NCI-H1436 treated with DMSO at 0.1 percent for 48 hours (cell line): Measurements from ENCODE around the gene POLA1.

Experiments
- DNase-seq: peaks from one replicate; lab custom pipeline; 2025; lab: John Stamatoyannopoulos, UW

The POLA1 gene

DNA sequence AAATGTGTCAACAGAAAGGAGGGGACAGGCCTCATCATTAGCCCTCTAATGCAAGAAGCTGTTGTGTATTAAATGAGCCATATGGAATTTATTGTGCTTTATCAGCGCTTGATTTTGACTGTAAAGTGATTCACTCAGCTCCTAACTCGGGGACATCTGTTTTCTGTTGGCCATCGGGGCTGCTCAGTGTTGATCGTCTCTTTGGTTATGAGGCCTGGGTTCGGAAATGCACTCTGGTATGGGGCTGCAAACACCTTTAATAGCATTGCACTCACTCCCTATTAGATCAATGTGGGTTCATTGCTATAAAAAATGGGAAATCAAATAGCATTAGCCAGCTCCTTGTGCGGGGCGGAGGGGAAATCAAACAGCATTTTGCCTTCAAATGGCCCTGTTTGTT lies 315.7 kb downstream of the POLA1 start:
- DNase-seq: no peak

GRCh38 chrX:25010784-25011588 lies 317.3 kb downstream of the POLA1 start:
- no peak for DNase-seq

DNA sequence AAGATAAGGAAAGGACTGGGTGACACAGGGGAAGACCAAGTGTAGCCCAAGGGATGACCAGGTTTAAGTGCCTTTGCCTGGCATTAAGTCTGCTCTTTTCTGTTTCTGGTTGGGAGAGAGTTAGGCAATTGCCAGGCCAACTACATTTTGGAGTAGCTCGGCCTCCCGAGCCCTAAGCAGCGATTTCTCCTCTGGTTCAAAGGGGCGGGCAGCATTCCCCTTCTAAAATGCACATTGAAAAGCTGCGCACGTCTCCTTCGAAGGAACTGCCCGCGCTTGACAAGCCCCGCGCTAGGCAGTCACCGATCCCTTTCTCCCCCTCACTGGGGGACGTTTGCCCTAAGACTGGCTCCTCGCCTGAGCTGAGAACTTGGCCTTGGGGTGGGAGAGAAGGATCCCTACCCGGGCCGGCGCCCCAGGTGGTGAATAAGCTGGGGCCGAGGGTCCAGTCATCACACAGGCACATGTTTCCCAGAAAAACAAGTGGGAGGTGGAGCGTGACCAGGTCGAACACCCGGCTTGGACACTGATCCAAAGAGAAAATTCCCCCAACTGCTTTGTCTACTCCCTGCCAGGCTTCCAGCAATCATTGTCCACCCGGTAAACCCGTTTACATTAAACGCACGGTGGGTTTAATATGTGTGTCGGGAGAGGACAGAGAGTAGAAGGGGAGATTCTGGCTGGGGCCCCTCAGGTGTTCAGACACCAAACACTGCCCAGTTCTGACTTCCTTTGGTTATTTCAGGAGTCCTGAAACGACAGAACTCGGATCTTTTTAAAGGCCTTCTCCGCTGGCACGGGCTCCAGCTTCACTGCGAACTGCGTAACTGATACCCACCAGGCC lies 318.1 kb downstream of the POLA1 start:
- DNase-seq: no peak

GRCh38 chrX:25012433-25012735 lies 318.7 kb downstream of the POLA1 start:
- no peak for DNase-seq

GRCh38 chrX:25012793-25013631 lies 319.3 kb downstream of the POLA1 start:
- DNase-seq: no peak

GRCh38 chrX:25013632-25014365 lies 320.1 kb downstream of the POLA1 start:
- no peak for DNase-seq

DNA sequence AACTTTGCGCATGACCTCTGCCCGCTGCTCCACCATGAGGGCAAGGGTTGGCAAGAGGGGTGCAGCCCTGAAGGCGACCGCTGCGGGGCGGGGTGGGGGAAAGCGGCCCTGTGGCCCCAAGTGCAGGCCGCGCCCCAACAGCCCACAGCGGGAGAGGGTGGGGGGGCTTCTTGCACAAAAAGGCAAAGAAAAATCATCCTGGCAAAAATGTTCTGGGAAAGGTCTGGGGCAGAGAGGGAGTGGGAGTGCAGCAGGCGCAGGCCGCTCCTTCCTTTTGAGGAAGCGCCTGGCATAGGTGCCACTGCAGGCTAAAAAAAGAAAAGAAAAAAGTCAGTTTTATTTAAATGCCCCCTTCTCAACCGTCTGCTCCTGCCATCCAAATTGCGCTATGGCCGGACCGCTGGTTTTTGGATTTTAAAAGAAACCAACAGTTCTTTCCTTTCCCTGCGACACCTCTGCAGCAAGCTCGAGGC lies 320.7 kb downstream of the POLA1 start:
- DNase-seq: no peak

- DNase-seq: no peak
Measured at GRCh38 chrX:25015486-25016360, 322.0 kb downstream of the POLA1 start, which contains the start of gene ARX. Gene ARX, minus strand, starts transcription at chrX:25015965. Its CDS starts 228 bp downstream, at chrX:25015737.

- DNase-seq: no peak
Measured at GRCh38 chrX:25016361-25016671, 322.6 kb downstream of the POLA1 start.

- DNase-seq: no peak
Measured at GRCh38 chrX:25016938-25017598, 323.4 kb downstream of the POLA1 start.

DNA sequence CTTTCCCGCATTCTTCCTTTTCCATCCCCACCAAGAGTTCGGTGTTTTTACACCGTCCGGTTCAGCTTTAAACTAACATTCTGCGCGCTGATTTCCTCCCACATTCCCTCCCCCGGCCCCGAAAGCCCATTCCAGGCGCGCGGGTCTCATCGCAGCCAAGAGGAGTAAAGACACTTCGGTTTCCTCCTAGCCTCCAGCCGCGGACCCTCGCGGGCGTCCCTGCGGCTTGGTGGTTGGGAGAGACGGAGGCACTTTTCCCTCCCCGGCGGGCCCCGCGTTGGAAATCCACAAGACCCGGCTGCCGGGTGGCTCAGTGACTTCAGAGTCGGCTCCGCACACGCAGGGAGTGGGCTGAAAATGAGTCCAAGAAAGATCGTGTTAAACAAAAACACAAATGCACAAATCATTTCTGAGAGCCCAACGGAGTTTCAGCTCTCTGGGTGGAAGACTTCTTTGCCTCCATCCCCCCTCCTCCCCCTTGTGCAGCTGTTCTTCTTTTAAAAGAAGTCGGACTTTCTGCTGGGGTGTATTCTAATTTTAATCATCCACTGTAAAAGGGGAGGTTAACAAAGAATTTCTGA lies 324.0 kb downstream of the POLA1 start:
- no peak for DNase-seq

DNA sequence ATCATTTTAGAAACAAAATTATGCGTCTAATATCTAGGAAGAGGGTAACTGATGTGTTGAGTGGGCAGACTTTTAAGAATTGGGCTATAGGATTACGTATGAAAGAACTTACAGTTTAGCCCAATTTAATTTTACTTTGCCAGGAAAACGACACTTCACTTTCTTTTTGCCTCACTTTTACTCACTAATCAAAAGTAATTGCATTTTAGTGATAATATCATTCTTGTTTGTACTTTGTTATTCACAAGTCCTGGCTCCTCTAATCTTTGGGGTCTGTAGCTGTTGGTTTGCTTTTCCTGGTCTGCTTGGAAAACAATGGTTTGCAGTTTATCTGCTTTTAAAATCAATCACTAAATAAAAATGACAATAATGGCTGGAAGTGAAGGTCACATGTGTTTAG lies 325.0 kb downstream of the POLA1 start:
- no peak for DNase-seq

DNA sequence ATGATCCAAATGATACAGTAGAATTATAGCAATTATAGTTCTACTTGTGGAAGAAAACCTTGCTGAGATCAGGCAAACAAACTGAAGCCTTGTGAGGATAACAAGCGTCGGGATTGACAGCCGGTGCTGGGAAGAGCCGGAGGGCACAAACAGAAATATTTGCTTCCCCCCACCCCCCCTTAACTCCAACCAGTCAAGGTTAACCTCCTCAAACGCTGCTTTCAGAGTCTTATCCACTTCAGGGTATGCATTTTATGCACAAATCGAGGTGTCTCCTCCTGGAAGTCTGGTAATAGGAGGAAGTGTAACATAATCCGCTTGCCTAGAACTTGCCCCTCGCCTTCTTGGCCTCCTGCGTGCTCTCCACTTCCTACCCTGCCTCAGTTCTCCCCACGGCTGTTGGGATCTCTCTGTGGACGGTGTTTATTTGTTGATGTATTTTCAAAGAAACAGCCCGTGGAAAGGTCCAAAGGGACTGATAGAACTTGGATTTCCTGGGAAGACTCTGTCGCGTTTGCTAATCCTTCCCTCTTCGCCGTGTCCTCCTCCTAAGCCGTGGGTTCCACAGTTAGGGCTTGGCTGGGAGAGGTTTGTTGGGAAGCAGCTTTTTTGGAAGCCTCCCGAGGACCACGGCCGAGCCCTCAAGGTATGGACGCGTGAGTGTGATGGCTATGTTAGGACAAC lies 326.1 kb downstream of the POLA1 start:
- no peak for DNase-seq

DNA sequence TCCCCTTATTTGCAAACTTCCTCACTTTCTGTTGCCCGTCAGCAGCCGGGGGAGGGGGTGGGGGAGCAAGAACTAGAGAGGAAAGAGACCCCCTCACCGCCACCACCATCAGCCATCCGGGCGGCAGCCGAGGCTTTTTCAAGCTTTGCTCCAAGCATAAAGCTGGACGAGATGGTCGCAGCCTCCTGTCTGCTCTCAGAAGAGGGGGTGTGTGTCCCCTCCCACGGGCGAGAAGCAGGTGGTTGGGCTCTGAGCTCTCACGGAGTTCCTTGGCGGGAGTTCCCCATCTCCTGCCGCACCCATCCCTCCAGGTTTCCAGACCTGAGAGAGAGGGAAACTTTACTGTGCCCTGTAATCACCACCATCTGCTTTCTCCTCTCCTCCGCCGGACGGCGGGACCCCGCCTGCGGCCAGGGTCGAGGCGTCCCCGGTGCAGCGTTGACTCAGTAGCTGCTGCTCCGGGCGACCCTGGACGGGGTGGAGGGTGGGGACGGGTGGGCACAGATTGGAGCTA lies 326.7 kb downstream of the POLA1 start:
- DNase-seq: no peak

DNA sequence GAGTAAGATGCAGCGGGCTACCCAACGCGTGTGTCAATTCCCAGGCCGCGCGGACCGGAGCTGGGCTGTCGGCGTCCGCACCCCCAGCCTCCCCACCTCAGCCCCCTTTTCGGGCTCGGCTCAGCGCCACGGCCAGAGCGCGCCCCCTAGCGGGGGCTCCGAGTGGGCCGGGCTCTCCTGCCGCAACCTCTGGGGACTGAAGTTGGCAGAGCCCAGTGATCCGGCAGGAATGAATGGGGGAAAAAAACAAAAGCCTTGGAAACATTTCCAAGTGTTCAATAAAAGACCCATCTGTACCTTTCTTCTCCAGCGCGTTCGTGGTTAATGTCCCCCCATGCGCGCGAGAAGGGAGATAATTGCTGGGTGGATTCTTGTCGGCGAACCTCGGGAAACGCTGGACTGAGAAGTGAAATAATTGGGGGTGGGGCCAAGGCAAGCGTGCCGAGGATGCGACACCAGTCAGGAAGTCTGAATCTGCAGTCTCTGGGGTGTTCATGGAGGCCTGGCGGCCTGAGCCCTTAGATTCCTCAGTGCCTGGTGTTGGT lies 327.3 kb downstream of the POLA1 start:
- DNase-seq: no peak

DNA sequence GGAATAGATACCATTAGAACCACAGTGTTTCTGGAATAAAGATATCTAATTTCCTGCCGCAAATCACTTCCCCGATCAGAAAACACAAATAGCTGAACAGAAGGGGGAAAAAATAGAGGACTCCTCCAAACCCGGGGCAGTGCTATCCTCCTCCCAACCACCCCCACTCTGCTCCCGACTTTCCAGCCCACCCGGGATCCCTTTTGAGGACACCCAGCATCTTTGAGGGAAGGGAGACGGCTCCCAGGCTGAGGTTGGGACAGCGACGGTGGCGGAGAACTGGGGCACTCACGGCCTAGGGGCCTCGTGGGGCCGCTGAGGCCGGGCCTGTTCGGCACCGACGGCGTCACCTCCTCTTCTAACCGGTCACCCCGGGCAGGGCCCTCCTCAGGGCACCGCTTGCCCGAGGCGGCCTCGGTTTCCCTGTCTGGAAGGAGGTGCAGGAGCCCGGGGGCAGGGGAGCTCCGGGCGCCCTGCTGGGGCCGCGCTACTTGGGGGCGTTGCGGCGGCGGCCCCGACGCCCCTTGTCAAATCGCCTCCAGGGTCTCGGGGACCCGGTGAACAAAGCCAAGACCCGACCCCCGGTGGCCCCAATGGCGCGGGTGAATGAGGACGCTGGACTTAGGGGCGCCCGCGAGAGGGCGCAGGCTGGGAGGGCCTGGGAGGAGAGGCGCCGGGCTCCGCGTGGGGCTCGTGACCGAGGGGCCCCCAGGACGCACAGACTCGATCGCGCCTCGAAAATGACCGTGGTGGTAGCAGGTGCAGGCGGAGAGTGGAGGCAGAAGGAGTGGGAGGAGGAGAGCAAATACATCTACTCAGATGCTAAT lies 329.0 kb downstream of the POLA1 start:
- no peak for DNase-seq

GRCh38 chrX:25023908-25024307 lies 330.2 kb downstream of the POLA1 start:
- DNase-seq: no peak

DNA sequence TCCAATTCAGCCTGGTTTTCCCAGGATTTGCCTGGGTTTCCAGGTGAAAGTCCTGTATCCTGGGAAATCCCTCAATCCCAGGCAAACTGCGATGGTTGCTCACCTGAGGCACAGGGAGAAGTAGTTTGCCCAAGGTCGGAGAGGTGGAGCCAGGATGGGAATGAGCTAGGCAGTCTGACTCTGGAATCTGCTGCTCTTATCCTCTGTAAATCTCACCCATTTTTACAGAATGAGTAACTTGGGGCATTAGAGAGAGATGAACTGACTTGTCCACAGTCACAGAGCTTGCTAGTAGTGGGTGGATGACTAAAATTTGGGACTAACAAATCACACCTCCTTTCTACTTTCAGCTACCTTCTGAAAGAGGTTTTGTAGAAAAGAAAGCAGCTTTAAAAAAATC lies 331.9 kb downstream of the POLA1 start:
- DNase-seq: no peak
